ENCODE data around the gene SPOCK1. TPM values are rescaled to one million over a fixed set of nuclear protein-coding genes. Genes with fewer than 3 reads are reported as not detected.
"Not testable (repeated sequence)": the region's sequence is repeated elsewhere in the genome, so short reads cannot be mapped to it uniquely, and the experiment has no call there.

SPOCK1 gene
- total RNA-seq, 2 experiments from 2014 or later: 0.42 TPM; not detected in 1

GRCh38 chr5:137401946-137402345 lies 97.2 kb downstream of the SPOCK1 start:
- no peak overlapping the region for H3K4me3 Mint-ChIP-seq
- CTCF ChIA-PET: no interaction called here
- H3K36me3 Mint-ChIP-seq (ENCODE audit: low read depth): no peaks in the 10 kb centered on the region
- peaks cover 2% of the 10 kb centered on the region for H3K27me3 Mint-ChIP-seq (ENCODE audit: low read depth)
- intact Hi-C loops (cut with micrococcal nuclease): no loop called here
- no peak for DNase-seq
- H3K4me1 Mint-ChIP-seq (ENCODE audit: low read depth): no peaks in the 10 kb centered on the region
- no peak overlapping the region for H3K27ac Mint-ChIP-seq
- no peaks in the 10 kb centered on the region for H3K9me3 Mint-ChIP-seq

GRCh38 chr5:137400571-137400970 lies 98.6 kb downstream of the SPOCK1 start:
- Mint-ChIP-seq H3K4me1 (ENCODE audit: low read depth) (no peaks in the 10 kb centered on the region), H3K27me3 (ENCODE audit: low read depth) (peaks cover 2% of the 10 kb centered on the region), H3K9me3 (no peaks in the 10 kb centered on the region), H3K4me3 (no peak overlapping the region), H3K36me3 (ENCODE audit: low read depth) (no peaks in the 10 kb centered on the region), H3K27ac (no peak overlapping the region)
- intact Hi-C loops (cut with micrococcal nuclease): no loop called here
- DNase-seq: no peak
- CTCF ChIA-PET: no interaction called here

- Mint-ChIP-seq H3K36me3 (ENCODE audit: low read depth) (no peaks in the 10 kb centered on the region), H3K27me3 (ENCODE audit: low read depth) (peaks cover 2% of the 10 kb centered on the region), H3K9me3 (no peaks in the 10 kb centered on the region), H3K4me3 (no peak overlapping the region), H3K27ac (no peak overlapping the region), H3K4me1 (ENCODE audit: low read depth) (no peaks in the 10 kb centered on the region)
- no peak for DNase-seq
- CTCF ChIA-PET: interaction anchor here (1.2 kb wide), 1 partner anchor 10 kb away, joined by 3 read pairs; no protein-coding TSS in a partner anchor
- intact Hi-C loops (cut with micrococcal nuclease): no loop called here
Observed at GRCh38 chr5:137399911-137400310, 99.2 kb downstream of the SPOCK1 start.

- no peak for DNase-seq
- Mint-ChIP-seq H3K9me3 (no peaks in the 10 kb centered on the region), H3K4me3 (no peak overlapping the region), H3K36me3 (ENCODE audit: low read depth) (no peaks in the 10 kb centered on the region), H3K4me1 (ENCODE audit: low read depth) (no peaks in the 10 kb centered on the region), H3K27me3 (ENCODE audit: low read depth) (peaks cover 2% of the 10 kb centered on the region), H3K27ac (no peak overlapping the region)
- intact Hi-C loops (cut with micrococcal nuclease): no loop called here
- CTCF ChIA-PET: no interaction called here
Observed at GRCh38 chr5:137398751-137399150, 100.4 kb downstream of the SPOCK1 start.

- peaks cover 2% of the 10 kb centered on the region for H3K27me3 Mint-ChIP-seq (ENCODE audit: low read depth)
- H3K4me1 Mint-ChIP-seq (ENCODE audit: low read depth): no peaks in the 10 kb centered on the region
- H3K4me3 Mint-ChIP-seq: no peak overlapping the region
- H3K9me3 Mint-ChIP-seq: no peaks in the 10 kb centered on the region
- DNase-seq: no peak
- no peaks in the 10 kb centered on the region for H3K36me3 Mint-ChIP-seq (ENCODE audit: low read depth)
- H3K27ac Mint-ChIP-seq: no peak overlapping the region
- CTCF ChIA-PET: interaction anchor here (0.5 kb wide), 1 partner anchor 344 kb away, joined by 4 read pairs; no protein-coding TSS in a partner anchor
- intact Hi-C loops (cut with micrococcal nuclease): no loop called here
Observed at GRCh38 chr5:137398154-137398553, 101.0 kb downstream of the SPOCK1 start.

- peaks cover 3% of the 10 kb centered on the region for H3K27me3 Mint-ChIP-seq (ENCODE audit: low read depth)
- no peak overlapping the region for H3K4me3 Mint-ChIP-seq
- CTCF ChIA-PET: no interaction called here
- H3K9me3 Mint-ChIP-seq: no peaks in the 10 kb centered on the region
- no peaks in the 10 kb centered on the region for H3K36me3 Mint-ChIP-seq (ENCODE audit: low read depth)
- H3K27ac Mint-ChIP-seq: no peak overlapping the region
- intact Hi-C loops (cut with micrococcal nuclease): no loop called here
- no peak for DNase-seq
- no peaks in the 10 kb centered on the region for H3K4me1 Mint-ChIP-seq (ENCODE audit: low read depth)
Observed at GRCh38 chr5:137395011-137395755, 103.9 kb downstream of the SPOCK1 start.

GRCh38 chr5:137394380-137394779 lies 104.7 kb downstream of the SPOCK1 start:
- no peaks in the 10 kb centered on the region for H3K4me1 Mint-ChIP-seq (ENCODE audit: low read depth)
- H3K27ac Mint-ChIP-seq: no peak overlapping the region
- no peak overlapping the region for H3K4me3 Mint-ChIP-seq
- H3K9me3 Mint-ChIP-seq: no peaks in the 10 kb centered on the region
- CTCF ChIA-PET: no interaction called here
- H3K36me3 Mint-ChIP-seq (ENCODE audit: low read depth): no peaks in the 10 kb centered on the region
- intact Hi-C loops (cut with micrococcal nuclease): no loop called here
- peaks cover 3% of the 10 kb centered on the region for H3K27me3 Mint-ChIP-seq (ENCODE audit: low read depth)
- no peak for DNase-seq

- H3K4me3 Mint-ChIP-seq: no peak overlapping the region
- DNase-seq: no peak
- no peaks in the 10 kb centered on the region for H3K36me3 Mint-ChIP-seq (ENCODE audit: low read depth)
- peaks cover 3% of the 10 kb centered on the region for H3K27me3 Mint-ChIP-seq (ENCODE audit: low read depth)
- no peak overlapping the region for H3K27ac Mint-ChIP-seq
- H3K9me3 Mint-ChIP-seq: no peaks in the 10 kb centered on the region
- intact Hi-C loops (cut with micrococcal nuclease): no loop called here
- CTCF ChIA-PET: no interaction called here
- no peaks in the 10 kb centered on the region for H3K4me1 Mint-ChIP-seq (ENCODE audit: low read depth)
Observed at GRCh38 chr5:137393196-137393993, 105.7 kb downstream of the SPOCK1 start.

GRCh38 chr5:137392261-137392660 lies 106.9 kb downstream of the SPOCK1 start:
- Mint-ChIP-seq H3K4me1 (ENCODE audit: low read depth) (no peaks in the 10 kb centered on the region), H3K27ac (no peak overlapping the region), H3K36me3 (ENCODE audit: low read depth) (no peaks in the 10 kb centered on the region), H3K9me3 (no peaks in the 10 kb centered on the region), H3K27me3 (ENCODE audit: low read depth) (peaks cover 3% of the 10 kb centered on the region), H3K4me3 (no peak overlapping the region)
- CTCF ChIA-PET: no interaction called here
- DNase-seq: no peak
- intact Hi-C loops (cut with micrococcal nuclease): no loop called here

GRCh38 chr5:137391044-137391443 lies 108.1 kb downstream of the SPOCK1 start:
- CTCF ChIA-PET; H3K27ac Mint-ChIP-seq; DNase-seq; intact Hi-C loops (cut with micrococcal nuclease); H3K4me1 Mint-ChIP-seq (ENCODE audit: low read depth); H3K9me3 Mint-ChIP-seq; H3K36me3 Mint-ChIP-seq (ENCODE audit: low read depth); H3K4me3 Mint-ChIP-seq; H3K27me3 Mint-ChIP-seq (ENCODE audit: low read depth): not testable (repeated sequence)

- CTCF ChIA-PET: no interaction called here
- Mint-ChIP-seq H3K36me3 (ENCODE audit: low read depth) (no peaks in the 10 kb centered on the region), H3K9me3 (no peaks in the 10 kb centered on the region), H3K27ac (no peak overlapping the region), H3K4me1 (ENCODE audit: low read depth) (no peaks in the 10 kb centered on the region), H3K27me3 (ENCODE audit: low read depth) (peaks cover 3% of the 10 kb centered on the region), H3K4me3 (no peak overlapping the region)
- DNase-seq: no peak
- intact Hi-C loops (cut with micrococcal nuclease): no loop called here
Observed at GRCh38 chr5:137389042-137389441, 110.1 kb downstream of the SPOCK1 start.

- CTCF ChIA-PET: no interaction called here
- Mint-ChIP-seq H3K4me1 (ENCODE audit: low read depth) (no peaks in the 10 kb centered on the region), H3K9me3 (peaks cover 18% of the 10 kb centered on the region), H3K4me3 (no peak overlapping the region), H3K27ac (no peak overlapping the region), H3K36me3 (ENCODE audit: low read depth) (no peaks in the 10 kb centered on the region), H3K27me3 (ENCODE audit: low read depth) (no peaks in the 10 kb centered on the region)
- no peak for DNase-seq
- intact Hi-C loops (cut with micrococcal nuclease): no loop called here
Observed at GRCh38 chr5:137385064-137385463, 114.1 kb downstream of the SPOCK1 start.

- CTCF ChIA-PET: no interaction called here
- H3K4me1 Mint-ChIP-seq (ENCODE audit: low read depth): no peaks in the 10 kb centered on the region
- no peaks in the 10 kb centered on the region for H3K27me3 Mint-ChIP-seq (ENCODE audit: low read depth)
- no peaks in the 10 kb centered on the region for H3K36me3 Mint-ChIP-seq (ENCODE audit: low read depth)
- H3K27ac Mint-ChIP-seq: no peak overlapping the region
- intact Hi-C loops (cut with micrococcal nuclease): no loop called here
- H3K9me3 Mint-ChIP-seq: peaks cover 18% of the 10 kb centered on the region
- H3K4me3 Mint-ChIP-seq: no peak overlapping the region
- DNase-seq: no peak
Observed at GRCh38 chr5:137383909-137384308, 115.2 kb downstream of the SPOCK1 start.
